Measurements from ENCODE around the gene PTAFR.

Gene PTAFR

GRCh38 chr1:28112388-28113241 is 63.9 kb downstream of the PTAFR start:
- no peak for DNase-seq

DNA sequence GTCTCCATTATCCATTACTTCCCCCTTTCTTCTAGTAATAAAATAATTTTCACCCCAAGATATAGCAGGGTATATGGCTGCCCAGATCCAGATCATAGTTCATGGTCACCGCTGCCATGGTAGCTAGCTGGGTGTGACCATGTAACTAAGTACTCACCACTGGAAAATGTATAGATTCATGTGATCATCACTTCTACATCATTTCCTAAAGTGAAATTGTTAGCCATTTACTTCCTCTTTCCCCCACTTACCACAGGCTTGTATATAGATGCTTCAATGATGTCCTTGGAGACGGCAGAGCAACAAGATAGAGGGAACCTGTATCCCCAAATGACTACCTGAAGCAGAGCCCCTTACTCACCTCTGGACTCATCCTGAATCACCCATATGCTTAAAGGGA is 65.3 kb downstream of the PTAFR start:
- DNase-seq = no peak

DNA sequence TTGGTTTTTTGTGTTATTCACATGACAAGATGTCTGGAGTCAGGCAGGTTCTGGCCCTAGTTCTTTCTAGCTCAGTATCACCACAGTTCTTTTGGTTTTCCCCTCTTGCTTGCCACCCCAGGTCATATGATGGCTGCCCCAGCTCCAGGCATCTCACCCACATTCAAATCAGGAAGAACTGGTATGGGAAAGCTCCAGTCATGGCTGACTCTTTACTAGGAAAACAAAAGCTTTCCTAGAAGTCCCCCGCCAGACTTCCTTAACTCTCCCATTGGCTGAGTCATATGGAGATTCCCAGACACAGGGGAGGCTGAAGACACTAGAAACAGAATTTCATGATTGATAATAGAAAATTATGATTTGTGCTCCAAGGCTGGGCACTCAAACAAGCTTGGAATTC is 65.9 kb downstream of the PTAFR start:
- no peak for DNase-seq

DNA sequence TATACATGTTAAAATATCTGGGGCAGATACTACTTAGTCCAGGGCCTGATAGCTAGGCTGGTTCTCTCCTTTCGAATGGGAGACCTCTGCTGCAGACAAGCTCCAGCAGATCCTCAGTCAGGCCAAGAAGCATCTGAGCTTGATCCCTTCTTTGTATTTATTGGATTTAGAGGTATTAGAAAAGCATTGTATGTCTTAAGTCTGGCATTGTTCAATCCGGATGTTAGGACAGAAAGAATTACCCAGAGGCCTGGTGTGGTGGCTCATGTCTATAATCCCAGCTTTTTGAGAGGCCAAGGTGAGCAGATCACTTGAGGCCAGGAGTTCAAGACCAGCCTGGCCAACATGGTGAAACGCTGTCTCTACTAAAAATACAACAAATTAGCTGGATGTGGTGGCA is 66.9 kb downstream of the PTAFR start:
- no peak for DNase-seq

DNA sequence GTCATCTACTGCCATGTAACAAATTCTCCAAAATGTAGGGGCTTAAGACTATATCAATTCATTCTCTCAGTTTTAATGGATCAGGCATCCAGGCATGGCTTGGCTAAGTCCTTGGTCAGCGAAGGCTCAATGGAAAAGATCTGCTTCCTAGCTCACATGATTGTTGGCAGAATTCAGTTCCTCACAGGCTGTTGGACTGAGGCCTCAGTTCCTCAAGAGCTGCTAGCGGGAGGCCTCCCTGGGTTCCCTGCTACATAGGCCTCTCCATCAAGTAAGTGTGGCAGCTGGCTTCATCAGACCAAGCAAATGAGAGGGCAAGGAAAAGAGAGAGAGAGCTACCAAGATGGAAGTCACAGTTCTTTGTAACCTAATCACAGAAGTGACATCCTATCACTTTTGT is 68.5 kb downstream of the PTAFR start:
- DNase-seq = no peak

- DNase-seq = peak; percentile 50
Measured at GRCh38 chr1:28104866-28105467, 71.5 kb downstream of the PTAFR start.

- no peak for DNase-seq
Measured at GRCh38 chr1:28102189-28102588, 74.3 kb downstream of the PTAFR start.

GRCh38 chr1:28099050-28099769 is 77.3 kb downstream of the PTAFR start:
- DNase-seq = no peak
